Stimulated activated CD8-positive, alpha-beta memory T cell treated with anti-CD3 and anti-CD28 coated beads, Interleukin-4, amount 100 ng/mL, for 4 hours (primary cell): ENCODE data around the gene PGRMC2.

Source experiments
- DNase-seq, 2 donors: peaks; one replicate each; pipeline ENCODE4 v3.0.0-alpha.2; 2020; ENCODE audit warnings: low read depth in 2 of 2, low spot score in 1 of 2

The PGRMC2 gene

GRCh38 chr4:128221586-128221985 lies 66.0 kb downstream of the PGRMC2 start:
- DNase-seq: no peak

GRCh38 chr4:128220286-128221235 lies 67.1 kb downstream of the PGRMC2 start:
- DNase-seq: no peak
